ENCODE results near the gene EVPLL.

Gene EVPLL

DNA sequence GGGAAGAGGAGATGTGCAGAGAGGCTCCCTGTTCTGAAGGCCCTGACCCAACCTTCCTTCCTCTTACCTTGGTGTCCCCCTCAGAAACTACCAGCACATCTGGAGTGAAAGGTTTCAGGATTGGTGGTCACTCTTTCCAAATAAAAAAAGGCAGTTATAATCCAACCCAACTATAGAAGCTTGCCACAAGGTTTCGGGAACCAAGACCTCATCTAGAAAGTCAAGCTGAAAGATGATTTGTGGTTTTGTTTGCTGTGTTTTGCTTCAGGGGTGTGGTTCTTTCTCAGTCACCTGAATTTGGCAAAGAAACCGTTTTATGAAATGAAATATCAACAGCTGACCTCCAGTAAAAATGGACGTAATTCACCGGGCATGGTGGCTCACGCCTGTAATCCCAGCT lies 33.6 kb upstream of the EVPLL start:
- TF ChIP-seq, protein P1, sequence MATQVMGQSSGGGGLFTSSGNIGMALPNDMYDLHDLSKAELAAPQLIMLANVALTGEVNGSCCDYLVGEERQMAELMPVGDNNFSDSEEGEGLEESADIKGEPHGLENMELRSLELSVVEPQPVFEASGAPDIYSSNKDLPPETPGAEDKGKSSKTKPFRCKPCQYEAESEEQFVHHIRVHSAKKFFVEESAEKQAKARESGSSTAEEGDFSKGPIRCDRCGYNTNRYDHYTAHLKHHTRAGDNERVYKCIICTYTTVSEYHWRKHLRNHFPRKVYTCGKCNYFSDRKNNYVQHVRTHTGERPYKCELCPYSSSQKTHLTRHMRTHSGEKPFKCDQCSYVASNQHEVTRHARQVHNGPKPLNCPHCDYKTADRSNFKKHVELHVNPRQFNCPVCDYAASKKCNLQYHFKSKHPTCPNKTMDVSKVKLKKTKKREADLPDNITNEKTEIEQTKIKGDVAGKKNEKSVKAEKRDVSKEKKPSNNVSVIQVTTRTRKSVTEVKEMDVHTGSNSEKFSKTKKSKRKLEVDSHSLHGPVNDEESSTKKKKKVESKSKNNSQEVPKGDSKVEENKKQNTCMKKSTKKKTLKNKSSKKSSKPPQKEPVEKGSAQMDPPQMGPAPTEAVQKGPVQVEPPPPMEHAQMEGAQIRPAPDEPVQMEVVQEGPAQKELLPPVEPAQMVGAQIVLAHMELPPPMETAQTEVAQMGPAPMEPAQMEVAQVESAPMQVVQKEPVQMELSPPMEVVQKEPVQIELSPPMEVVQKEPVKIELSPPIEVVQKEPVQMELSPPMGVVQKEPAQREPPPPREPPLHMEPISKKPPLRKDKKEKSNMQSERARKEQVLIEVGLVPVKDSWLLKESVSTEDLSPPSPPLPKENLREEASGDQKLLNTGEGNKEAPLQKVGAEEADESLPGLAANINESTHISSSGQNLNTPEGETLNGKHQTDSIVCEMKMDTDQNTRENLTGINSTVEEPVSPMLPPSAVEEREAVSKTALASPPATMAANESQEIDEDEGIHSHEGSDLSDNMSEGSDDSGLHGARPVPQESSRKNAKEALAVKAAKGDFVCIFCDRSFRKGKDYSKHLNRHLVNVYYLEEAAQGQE (IDR thresholded peaks at IDR 0.05; ENCODE audit: insufficient read depth in 1 of 2, low read depth in 2 of 2, low read length in 2 of 2): no peak
- TF ChIP-seq POLR2AphosphoS5 (IDR thresholded peaks at IDR 0.05; ENCODE audit: low read depth, low read length) (no peak), FOXP2 (optimal IDR thresholded peaks at IDR 0.05; ENCODE audit: borderline replicate concordance, extremely low read depth, extremely low read length, insufficient read depth) (no peak), SIN3A (IDR thresholded peaks at IDR 0.05; ENCODE audit: borderline replicate concordance, insufficient read depth, low read length) (no peak), TAF1 (IDR thresholded peaks at IDR 0.05; ENCODE audit: borderline replicate concordance, insufficient read depth, low read length) (no peak)

DNA sequence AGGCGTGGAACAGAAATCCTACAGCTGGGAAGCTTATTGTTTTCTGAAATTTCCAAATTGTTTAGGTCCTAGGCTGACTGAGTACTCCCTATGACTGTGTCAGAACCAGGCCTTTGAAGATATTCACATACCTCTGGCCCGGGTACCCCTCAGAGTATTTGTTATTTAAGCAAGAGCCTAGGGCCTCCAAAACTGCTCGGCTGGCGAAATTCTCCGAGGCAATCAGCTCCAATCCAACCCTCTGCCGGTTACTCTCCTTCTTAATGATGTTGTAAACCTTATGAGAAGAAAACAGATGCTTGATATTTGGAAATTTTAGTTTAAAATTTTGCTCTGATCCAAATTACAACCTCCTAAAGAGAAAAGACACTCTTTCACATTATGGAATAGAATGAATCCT lies 24.0 kb upstream of the EVPLL start:
- TF ChIP-seq SIN3A (IDR thresholded peaks at IDR 0.05; ENCODE audit: borderline replicate concordance, insufficient read depth, low read length) (no peak), FOXP2 (optimal IDR thresholded peaks at IDR 0.05; ENCODE audit: borderline replicate concordance, extremely low read depth, extremely low read length, insufficient read depth) (no peak), POLR2AphosphoS5 (IDR thresholded peaks at IDR 0.05; ENCODE audit: low read depth, low read length) (no peak), TAF1 (IDR thresholded peaks at IDR 0.05; ENCODE audit: borderline replicate concordance, insufficient read depth, low read length) (no peak)
- TF ChIP-seq, protein P1 (IDR thresholded peaks at IDR 0.05; ENCODE audit: insufficient read depth in 1 of 2, low read depth in 2 of 2, low read length in 2 of 2): no peak

DNA sequence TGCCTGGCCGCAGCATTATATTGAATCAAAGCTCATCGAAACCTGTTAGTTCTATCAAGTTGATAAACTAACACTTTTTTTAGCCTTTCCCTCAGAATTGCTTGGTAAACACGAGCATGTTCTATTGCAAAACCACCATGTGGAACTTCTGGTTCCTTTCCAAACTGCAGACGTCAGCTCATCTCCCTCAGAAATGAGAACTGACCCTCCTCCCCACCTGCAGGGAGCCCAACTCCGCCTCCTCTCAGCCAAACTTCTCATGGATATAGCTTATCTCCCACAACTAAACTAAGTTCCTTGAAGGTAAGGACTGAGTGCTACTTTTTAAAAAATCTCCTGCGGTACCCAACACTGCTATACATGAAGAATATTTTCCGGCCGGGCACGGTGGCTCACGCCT lies 21.0 kb upstream of the EVPLL start:
- TF ChIP-seq TAF1 (IDR thresholded peaks at IDR 0.05; ENCODE audit: borderline replicate concordance, insufficient read depth, low read length): no peak
- no peak for TF ChIP-seq POLR2AphosphoS5 (IDR thresholded peaks at IDR 0.05; ENCODE audit: low read depth, low read length)
- TF ChIP-seq FOXP2 (optimal IDR thresholded peaks at IDR 0.05; ENCODE audit: borderline replicate concordance, extremely low read depth, extremely low read length, insufficient read depth): no peak
- TF ChIP-seq, protein P1 (IDR thresholded peaks at IDR 0.05; ENCODE audit: insufficient read depth in 1 of 2, low read depth in 2 of 2, low read length in 2 of 2): no peak
- TF ChIP-seq SIN3A (IDR thresholded peaks at IDR 0.05; ENCODE audit: borderline replicate concordance, insufficient read depth, low read length): no peak

DNA sequence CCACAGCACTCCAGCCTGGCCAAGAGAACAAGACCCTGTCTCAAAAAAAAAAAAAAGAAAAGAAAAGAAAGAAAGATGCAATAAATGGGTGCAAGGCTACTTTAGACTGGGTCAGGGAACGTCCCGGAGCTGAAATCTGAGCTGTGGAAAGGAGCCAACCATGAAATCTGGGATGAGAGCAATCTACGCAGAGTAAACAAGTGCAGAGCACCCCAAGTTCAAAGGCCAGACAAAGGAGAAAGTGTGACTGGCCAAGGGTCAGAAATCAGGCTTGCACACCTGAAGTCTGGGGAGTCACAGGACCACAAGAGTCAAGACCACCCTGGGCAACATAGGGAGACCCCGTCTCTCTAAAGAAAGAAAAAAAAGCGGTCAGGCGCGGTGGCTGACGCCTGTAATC lies 17.1 kb upstream of the EVPLL start:
- TF ChIP-seq FOXP2 (optimal IDR thresholded peaks at IDR 0.05; ENCODE audit: borderline replicate concordance, extremely low read depth, extremely low read length, insufficient read depth) (no peak), POLR2AphosphoS5 (IDR thresholded peaks at IDR 0.05; ENCODE audit: low read depth, low read length) (no peak), TAF1 (IDR thresholded peaks at IDR 0.05; ENCODE audit: borderline replicate concordance, insufficient read depth, low read length) (no peak), SIN3A (IDR thresholded peaks at IDR 0.05; ENCODE audit: borderline replicate concordance, insufficient read depth, low read length) (no peak)
- TF ChIP-seq, protein P1 (IDR thresholded peaks at IDR 0.05; ENCODE audit: insufficient read depth in 1 of 2, low read depth in 2 of 2, low read length in 2 of 2): no peak
